NCI-H1930 (cell line): Measurements from ENCODE around the gene OLFML1.
A peak's percentile ranks its signal among the peaks of the same experiment; 100 is the strongest.

Source experiments
- DNase-seq, 2 experiments: peaks; one replicate each; lab custom pipeline; 2025; lab: John Stamatoyannopoulos, UW

OLFML1 gene

DNA sequence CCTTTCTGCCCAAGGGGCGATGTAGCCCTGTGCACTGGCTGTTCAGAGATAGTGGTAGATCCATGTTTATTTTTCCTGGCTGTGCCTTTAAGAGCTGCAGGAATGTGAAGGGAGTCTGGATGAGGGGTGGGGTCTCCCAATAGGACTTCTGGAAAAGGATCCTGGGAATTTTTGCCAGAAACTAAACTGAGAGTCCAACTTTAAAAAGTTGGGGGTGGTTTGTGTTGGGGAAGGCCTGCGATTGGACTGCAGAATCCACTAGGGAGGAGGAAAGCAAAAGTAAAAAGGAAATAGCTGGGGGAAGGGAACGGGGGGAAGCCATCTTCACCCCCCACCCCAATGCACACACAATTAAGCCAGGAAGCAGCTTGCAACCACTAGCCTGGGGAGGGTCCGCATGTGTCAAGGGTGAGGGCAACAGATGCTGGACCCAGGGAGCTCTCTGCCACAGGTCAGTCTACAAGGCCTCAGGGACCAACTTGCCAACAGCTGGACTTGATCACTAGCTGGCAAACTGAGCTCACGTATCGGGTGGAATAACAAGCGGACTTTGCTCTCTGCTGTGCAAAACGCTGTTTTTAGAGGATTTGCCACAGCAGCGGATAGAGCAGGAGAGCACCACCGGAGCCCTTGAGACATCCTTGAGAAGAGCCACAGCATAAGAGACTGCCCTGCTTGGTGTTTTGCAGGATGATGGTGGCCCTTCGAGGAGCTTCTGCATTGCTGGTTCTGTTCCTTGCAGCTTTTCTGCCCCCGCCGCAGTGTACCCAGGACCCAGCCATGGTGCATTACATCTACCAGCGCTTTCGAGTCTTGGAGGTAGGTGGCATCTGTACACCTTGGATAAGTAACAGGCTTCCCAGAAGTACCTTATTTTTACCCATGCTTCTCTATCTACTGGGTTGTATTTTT, at the start of gene OLFML1:
TSS of gene OLFML1 (plus strand) at position 321 of the 912 bp plus-strand sequence. CDS start at position 691, 370 bp downstream.
- DNase-seq = no peak

DNA sequence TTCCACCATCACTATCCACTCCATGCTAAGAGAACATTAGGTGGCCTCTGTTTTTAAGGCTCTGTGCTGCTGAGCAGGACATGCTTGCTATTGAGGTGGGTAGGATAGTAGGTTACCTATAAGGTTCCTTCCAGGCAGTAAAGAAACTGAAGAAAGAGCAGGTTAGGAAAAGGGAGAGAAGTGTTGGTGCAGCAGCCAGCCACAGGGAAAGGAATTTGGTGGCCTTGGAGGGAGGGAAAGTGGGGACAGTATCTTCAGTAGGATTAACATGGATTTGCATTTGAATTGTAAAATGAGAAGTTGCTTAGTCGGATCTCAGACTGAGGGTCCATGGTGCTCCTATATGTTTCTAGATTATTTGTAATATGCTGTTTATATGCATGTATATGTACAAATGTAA, 49.2 kb upstream of the OLFML1 start:
- no peak for DNase-seq

DNA sequence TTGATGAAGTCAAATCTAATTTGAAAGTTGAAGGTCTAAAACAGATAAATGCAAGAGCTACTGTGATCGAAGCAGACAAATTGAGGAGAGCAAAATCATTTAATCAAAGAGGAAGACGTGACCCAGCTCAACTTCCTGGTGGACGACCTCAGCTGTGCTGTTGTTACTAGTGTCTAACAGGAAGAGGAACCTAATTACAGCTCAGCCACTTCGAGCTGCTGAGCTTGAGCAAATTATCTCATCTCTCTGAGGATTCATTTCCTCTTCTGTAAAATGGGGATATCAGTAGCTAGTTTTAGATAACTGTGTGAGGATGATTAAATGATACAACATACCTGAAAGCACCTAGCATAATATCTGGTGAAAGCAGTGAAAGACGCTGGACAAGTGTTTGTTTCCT, 48.6 kb upstream of the OLFML1 start:
- no peak for DNase-seq

DNA sequence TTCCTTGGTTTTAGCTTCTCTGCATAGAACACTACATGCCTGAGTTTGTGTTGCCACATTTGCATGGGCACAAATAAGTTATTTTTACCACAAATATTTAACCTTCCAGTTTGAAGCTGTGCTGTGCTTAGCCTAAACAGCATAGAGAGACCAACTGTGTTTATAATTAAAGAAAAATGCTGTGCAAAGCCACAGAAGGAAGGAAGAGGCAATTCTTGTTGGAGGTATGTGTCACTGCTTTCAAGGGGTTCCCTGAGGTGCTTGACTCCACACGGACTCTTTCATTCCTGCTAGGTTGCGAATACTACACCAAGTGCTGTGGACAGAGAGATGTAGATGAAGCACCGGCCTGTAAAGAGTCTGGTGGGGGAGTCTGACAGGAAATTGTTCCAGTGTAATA, 47.6 kb upstream of the OLFML1 start:
- DNase-seq = no peak

DNA sequence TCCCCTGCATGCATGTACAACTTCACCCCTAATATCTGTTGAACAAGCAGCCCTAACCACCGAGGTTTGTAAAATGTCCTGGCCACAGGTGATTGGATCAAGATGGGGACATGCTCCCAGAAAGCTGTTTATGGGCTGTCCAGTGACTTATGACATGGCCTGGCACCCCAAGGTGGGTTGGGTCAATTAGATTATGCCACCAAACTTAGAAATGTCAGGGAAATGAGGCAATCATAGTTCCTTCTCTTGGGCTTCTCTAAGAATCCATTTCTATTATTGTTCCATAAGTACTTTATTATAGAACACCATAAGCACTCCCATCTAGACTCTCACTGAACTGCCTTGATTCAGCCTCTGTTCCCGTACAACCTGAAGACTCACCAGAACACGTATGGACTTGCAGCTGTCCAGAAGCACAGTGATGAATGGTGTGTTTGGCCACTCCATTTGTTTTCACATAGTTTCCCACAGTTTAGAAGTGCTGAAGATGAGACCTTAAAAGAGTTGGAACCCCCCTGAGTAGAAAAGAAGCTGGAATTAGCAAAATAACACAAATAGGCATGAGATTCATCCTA, 45.5 kb upstream of the OLFML1 start:
- DNase-seq = no peak

DNA sequence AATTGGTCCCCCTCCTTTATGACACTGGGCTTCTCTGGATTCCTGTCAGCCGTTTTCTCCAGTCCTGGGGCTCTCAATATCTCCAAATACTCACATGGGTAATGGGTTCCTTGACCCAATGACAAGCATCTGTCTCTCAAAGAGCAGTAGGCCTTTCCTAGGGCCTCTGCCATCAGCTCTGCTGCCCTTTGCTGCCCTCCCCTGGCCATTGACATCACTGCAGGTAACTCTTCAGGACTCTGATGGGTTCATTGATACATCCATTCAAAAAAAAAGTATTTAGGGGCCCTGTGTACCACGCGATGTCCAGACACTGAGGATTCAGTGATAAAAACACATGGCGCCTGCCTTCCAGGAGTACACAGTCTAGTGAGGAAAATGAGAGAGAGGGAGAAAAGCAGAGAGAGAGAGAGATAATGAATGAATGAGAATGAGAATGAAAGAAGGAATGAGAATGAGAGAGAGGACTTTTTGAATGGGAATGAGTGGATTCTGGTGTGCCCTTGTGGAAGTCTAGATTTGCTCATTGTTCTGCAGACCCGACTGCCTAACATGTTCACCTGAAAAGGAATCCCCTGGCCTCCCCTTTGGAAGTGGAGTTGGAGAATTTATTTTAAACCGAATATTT, 42.6 kb upstream of the OLFML1 start:
- DNase-seq = peak; percentile 48 to 56

DNA sequence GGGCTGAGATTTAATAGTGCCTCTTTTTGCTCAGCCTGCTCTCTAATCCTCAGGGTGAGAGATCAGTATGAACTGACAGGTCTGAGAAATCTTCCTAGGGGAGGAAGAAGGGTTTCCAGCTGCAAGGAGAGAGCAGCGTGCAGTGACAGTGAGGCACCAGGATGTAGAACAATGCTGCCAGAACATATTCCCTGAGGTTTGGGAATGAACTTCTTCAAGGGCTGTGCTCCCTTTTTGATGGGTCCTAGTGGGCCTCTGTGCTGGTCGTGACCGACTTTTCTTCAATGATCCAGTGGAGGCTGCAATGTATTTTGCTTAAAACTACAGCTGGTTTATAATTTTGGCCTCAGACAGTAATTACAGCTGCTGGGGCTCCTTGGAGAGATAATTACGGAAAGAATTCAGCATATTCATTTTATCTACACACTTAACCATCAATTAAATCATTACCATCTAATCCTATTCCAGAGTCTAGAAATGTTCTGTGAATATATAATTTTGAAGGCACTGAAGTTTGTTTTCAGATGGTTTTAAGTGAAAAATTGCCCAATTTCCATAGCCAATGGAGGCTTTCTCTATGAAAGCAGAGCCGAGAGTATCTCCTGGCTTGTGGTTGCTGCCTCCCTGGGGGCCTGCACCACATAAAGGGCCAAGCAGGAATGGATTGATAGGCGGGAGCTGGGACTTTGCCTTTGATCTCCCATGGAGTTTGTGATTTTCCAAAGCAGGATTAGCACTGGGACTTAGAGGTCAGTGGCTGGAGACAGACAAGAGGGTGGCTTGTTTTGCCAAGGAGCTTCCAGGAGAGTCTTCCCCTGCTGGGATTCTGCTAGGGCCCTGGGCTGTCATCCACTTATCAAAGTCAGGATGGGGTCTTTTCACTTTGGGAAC, 41.0 kb upstream of the OLFML1 start:
- no peak for DNase-seq

DNA sequence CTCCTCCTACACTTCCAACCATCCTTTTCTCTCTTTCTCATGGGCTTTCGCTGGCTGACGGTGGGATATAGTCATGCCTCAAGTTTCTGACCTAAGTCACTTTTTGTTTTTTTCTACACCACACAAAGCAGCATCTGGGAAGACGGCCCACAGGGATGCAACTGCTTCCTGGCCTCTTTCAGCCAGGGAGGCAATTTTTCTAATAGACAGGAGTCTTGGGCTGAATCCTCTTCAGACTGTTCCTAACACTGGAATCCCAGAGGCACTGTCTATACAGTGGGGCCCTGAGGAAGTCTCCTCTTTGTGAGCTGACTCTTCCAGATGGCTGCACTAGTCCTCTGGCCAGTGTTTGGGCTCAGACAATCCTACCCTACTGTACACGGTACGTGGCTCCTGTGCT, 39.7 kb upstream of the OLFML1 start:
- no peak for DNase-seq

DNA sequence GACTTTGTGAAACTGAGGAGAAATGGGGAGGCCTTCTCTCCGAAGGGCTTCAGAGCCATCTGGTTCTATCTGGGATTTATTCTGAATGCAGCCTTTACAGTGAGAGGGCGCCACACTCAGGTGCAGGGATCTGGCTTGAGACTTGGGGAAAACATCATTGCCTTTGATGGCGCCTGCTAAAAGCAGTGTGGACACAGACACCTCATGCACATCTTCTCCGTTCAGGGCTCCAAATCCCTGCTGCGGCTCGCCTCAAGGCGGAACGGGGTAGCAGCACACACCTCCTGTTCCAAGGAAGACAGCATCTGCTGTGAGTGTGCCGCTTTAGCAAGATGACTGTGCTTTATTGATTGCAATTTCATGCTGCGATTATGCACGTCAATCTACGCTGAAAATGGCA, 37.1 kb upstream of the OLFML1 start:
- DNase-seq = peak in 1 of 2 experiments; percentile 22

DNA sequence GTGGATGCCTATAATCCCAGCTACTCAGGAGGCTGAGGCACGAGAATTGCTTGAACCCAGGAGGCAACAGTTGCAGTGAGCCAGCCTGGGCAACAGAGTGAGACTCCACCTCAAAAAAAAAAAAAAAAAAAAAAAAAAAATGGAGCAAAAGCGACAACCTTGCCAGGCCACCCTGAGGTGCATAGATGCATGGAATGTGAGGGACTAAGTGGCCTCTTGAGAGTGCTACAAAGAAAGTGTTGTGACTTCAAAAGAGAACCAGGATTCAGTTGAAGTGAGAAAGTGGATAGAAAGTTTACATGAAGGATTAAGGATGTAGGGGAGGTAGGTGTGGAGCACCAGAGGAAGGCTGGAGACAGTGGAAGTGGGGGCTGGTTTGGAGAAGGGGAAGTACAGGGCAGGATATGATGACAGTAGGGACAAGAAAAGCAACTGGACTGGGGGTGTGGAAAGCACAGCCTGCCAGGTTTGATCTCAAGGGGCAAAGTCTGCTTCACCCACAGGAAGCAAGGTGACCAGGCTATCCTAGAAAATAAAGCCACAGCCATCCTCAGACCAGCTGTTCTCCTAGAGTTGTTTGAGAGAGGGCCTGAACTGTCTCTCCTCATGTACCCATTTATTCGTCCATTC, 36.0 kb upstream of the OLFML1 start:
- no peak for DNase-seq

DNA sequence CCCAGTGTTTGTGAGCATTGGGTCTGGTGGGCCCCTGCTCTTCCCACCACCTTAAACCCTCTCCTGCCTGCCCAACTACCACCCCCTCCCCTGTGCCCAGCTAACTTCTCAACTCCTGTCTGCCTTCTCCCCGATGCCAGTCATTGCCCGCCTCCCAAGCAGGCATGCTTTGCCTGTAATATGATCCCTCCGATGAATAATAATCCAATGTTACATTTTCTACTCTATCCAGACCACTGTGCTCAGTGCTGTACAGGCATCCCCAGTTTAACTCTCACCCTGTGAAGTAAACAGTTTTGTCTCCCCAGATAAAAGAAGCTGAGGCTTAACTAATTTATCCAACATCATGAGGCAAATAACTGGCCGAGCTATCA, 35.5 kb upstream of the OLFML1 start:
- no peak for DNase-seq

DNA sequence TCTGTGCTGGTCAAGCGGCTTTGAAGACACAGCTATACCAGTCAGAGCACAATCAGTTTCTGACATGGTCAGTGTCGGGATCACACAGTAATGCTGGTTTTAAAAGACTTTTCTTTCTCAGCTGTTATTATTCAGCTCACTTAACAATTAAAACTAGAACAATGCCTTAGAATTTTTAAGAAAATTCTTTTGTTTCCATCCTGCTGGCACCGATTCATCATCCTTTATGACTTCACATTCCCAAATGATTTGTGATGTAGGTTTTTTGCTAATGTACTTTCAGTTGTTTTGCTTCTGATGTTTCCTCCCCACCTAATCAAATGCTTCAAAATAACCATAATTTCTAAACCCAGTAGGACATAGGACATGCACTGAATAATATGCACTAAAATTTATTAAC, 34.5 kb upstream of the OLFML1 start:
- DNase-seq = no peak

DNA sequence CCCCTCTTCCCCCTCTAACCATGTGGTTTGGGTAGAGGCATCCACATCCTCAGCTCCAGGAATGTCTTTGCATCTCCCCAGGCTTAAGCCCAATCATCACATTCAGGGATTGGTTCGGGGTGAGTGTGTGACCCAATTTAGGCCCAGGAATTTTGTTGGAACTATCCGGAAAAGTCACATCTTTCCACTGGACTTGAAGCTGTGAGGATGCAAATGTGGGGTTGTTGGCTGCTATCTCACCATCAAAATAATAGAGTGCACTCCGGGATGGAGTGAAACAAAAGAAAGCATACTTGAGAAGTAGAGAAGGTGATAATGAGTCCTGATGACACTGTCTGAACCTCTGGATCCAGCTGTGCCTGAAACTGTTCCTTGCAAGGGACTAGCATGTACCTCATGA, 33.8 kb upstream of the OLFML1 start:
- no peak for DNase-seq

DNA sequence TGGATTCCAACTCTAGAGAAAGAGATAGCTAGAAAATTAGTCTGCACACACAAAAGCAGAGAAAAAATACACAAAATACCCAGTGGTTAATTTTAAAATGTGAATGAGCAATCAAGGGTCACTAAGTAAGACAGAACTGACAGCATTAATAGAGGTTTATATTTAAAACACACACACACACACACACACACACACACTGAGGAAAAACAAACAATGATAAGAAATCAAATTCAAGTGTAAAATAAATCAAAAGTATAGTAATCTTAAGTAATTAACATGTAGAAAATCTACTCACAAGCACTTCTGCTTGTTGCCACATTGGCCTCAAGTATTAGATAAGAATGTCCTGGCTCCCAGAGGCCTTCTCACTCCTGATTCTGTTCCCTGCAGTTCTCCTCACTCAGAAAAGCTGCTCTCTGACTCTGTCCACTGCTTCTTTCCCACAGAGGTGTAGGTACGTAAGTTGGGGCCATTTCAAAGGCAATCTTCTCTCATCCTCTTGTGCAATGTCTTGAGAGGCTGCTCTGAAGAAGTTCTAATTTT, 33.3 kb upstream of the OLFML1 start:
- no peak for DNase-seq

DNA sequence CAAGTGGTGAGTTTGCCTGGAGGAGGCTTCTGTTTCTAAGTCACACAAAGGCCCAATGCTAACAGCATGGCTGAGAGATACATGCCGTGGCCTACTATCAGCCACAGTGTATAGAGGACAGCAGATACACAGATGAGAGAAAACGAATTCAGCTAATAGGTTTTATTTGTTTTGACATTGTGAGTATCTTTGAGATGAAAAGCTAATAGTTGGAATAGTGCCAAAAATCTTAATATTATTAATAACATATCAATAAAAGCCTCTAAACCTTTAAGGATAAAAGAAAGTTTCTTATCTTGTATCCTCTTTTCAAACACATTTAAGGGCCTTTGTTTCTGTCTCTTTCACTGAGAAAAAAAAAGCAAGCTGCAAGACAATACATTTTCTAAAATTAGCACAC, 30.5 kb upstream of the OLFML1 start:
- DNase-seq = no peak

DNA sequence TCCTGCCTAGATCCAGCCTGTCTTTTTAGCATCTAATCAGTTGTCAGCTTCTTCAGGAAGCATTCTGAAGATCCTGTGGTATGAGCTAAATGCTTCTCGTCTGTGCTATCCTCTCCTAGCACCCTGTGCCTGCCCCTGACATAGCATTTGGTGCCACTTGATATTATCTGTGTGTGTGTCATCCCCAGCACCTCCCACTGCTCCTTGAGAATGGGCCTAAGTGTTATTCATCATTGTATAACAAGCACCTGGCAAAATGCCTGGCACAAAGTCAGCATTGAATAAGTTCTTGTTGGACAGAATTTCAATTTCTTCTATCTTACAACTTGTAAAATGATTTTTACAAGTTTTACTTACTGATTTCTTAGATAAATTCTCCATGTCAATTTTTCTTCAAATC, 28.1 kb upstream of the OLFML1 start:
- DNase-seq = no peak

DNA sequence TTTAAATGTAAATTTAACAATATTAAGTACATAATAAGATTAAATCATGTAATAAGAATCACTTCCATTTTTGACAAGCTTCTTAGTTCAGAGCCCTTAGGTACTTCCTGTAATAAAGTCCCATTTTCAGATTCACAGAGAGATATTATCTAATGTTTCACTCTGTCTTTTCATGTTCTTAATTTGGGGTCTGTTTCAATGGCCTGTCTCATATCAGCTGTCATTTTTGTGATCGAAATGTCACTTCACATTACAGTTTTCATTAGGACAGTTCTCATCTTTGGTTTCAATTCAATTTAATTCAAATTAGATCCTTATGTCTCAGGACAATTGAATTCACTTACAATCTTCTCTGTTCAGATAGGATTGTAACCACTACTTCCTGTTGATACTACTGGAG, 22.6 kb upstream of the OLFML1 start:
- no peak for DNase-seq

DNA sequence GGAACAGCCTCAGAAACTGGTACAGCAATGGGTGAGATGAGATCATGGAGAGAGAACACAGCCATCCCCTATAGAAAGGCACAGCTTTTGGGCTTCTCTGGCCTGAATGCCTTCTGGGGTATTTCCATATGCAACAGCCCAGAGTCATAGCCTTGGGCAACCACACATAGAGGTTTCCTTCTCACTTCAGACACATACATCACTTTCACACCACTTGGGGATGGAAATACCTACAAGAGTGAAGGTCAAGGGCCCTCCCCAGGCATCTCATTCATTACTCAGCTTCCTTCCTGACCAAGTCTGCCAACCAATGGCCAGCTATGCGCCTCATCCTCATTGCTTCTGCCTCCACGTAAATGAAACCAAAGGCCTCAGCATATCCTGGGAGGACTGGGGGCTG, 17.7 kb upstream of the OLFML1 start:
- DNase-seq = no peak

DNA sequence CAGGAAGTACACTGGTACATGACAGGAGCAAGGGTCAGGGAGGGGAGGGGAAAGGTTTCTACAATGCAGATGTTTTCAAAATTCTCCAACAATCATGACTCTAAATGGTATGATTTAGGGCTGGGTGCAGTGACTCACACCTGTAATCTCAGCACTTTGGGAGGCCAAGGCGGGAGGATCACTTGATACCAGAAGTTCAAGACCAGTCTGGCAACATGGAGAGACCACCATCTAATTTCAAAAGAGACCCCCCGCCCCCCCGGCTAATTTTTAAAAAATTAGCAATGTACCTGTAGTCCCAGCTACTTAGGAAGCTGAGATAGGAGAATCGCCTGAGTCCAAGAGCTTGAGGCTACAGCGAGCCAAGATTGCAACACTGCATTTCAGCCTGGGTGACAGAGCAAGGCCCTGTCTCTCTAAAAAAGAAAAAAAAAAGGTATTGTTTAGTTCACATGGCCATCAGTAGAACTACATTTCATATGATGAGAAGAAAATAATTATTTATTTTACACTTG, 15.9 kb upstream of the OLFML1 start:
- DNase-seq = no peak

DNA sequence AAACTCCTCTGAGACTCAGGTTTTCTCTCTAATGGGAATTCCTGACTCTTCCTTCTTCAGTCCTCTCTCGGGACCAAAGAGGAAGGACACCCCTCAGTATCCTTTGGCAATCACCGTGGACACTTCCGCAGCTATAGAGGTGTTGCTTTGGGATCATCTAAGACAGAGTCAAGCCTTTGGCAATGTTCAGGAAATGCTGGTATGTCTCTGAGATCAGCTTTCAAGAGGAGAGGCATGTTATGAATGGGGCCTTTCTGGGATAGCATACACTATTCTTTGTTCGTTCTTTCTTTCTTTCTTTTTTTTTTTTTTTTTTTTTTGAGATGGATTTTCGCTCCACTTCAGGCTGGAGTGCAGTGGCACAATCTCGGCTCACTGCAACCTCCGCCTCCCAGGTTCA, 14.2 kb upstream of the OLFML1 start:
- DNase-seq = no peak

DNA sequence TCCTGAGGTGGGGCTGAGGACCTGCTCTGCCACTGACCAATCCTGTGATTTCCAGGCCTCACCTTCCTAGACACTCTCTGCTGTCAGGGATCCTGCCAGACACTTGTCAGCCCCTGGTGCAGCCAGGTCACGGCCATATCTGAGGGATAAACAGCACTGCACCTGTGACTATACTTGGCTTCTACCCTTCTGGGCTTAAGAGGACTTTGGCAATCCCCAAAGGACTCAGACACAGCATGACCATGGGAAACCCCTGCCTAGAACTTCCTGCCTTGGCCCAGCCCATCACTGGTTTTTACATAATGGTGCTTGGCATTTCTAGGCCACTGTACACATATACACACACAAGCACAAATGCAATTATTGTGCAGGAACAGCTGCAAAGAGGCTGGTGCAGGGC, 11.6 kb upstream of the OLFML1 start:
- DNase-seq = no peak
